CD4-positive, alpha-beta T cell (primary cell): Measurements from ENCODE around the gene CPZ. TPM values are rescaled to one million over a fixed set of nuclear protein-coding genes. Genes with fewer than 3 reads are reported as not detected.

Experiments
- ATAC-seq: fragments of 200-7000 bp; cut with Tn5 transposase; one replicate; pipeline ENCODE4 v1.10.0; 2022; ENCODE audit warnings: mild to moderate bottlenecking; ENCODE audit not compliant: poor library complexity
- CTCF ChIA-PET: fragments of 350-600 bp; sonication (Branson Sonifier 250); formaldehyde crosslinking; loops from one replicate; lab custom pipeline; 2021; ENCODE audit warnings: antibody characterized with exemption, inconsistent platforms; lab: Charles Lee
- POLR2A ChIA-PET: fragments of 350-600 bp; sonication (Branson Sonifier 250); formaldehyde crosslinking; loops from one replicate; lab custom pipeline; 2021; ENCODE audit warnings: antibody characterized with exemption, inconsistent platforms; lab: Charles Lee
- DNase-seq, 14 experiments: peaks; one replicate each; pipeline ENCODE4 v3.0.0-alpha.2; 2013 to 2020; ENCODE audit warnings: mixed read lengths in 2 of 14
- H3K27ac ChIP-seq, 2 donors: one replicate each; pipeline versions ENCODE4 v1.5.1 to v1.7.0; 2013; ENCODE audit warnings: low read length in 2 of 2, low read depth in 1 of 2, mild to moderate bottlenecking in 1 of 2
- H3K27me3 ChIP-seq, 2 experiments: 1 replicate in 1 of 2; 2 replicates in 1 of 2; pipeline versions ENCODE4 v1.6.1 to v1.7.0; 2013; ENCODE audit warnings: low read length in 2 of 2, control low read depth in 1 of 2, mild to moderate bottlenecking in 1 of 2, moderate library complexity in 1 of 2; ENCODE audit not compliant: insufficient read depth in 2 of 2, control insufficient read depth in 1 of 2
- H3K36me3 ChIP-seq: one replicate; pipeline ENCODE4 v1.6.1; 2013; ENCODE audit warnings: low read length, control low read depth; ENCODE audit not compliant: insufficient read depth
- H3K4me1 ChIP-seq: one replicate; pipeline ENCODE4 v1.6.1; 2013; ENCODE audit warnings: low read length, control low read depth; ENCODE audit not compliant: insufficient read depth
- H3K4me3 ChIP-seq: one replicate; pipeline ENCODE4 v1.5.1; 2013; ENCODE audit warnings: mild to moderate bottlenecking, low read length, moderate library complexity
- H3K9me3 ChIP-seq, 2 experiments: 1 replicate in 1 of 2; 2 replicates in 1 of 2; pipeline versions ENCODE4 v1.6.1 to v1.7.0; 2013; ENCODE audit warnings: low read length in 2 of 2, mild to moderate bottlenecking in 2 of 2, control low read depth in 1 of 2, moderate library complexity in 1 of 2; ENCODE audit not compliant: control insufficient read depth in 1 of 2, insufficient read depth in 1 of 2
- H3K27ac Mint-ChIP-seq: one replicate; pipeline ENCODE4 v1.8.0; 2020; ENCODE audit warnings: mixed read lengths
- H3K27me3 Mint-ChIP-seq: one replicate; pipeline ENCODE4 v1.8.0; 2021; ENCODE audit warnings: mixed read lengths
- H3K36me3 Mint-ChIP-seq: one replicate; pipeline ENCODE4 v1.8.0; 2021; ENCODE audit warnings: low read depth, mixed read lengths
- H3K4me1 Mint-ChIP-seq: one replicate; pipeline ENCODE4 v1.8.0; 2021; ENCODE audit warnings: low read depth, mixed read lengths
- H3K4me3 Mint-ChIP-seq: one replicate; pipeline ENCODE4 v1.8.0; 2020; ENCODE audit warnings: mild to moderate bottlenecking, mixed read lengths
- H3K9me3 Mint-ChIP-seq: one replicate; pipeline ENCODE4 v1.8.0; 2020; ENCODE audit warnings: mixed read lengths
- CTCF ChIP-seq: fragments of 200-600 bp; IDR thresholded peaks from one replicate; pipeline ENCODE4 v1.8.0; 2022; ENCODE audit warnings: antibody characterized with exemption, mild to moderate bottlenecking
- intact Hi-C, 2 experiments: fragments of 100-400 bp; cut with DNase I in 1 of 2; cut with micrococcal nuclease in 1 of 2; formaldehyde crosslinking; loops; one replicate each; pipeline versions ENCODE4 v1.15.1 to v1.9.0; 2023 to 2025; cut with DNase I, micrococcal nuclease
- total RNA-seq, 174 experiments: library from RNA in 2 of 174; stranded (reverse) in 2 of 174; gene quantifications; one replicate each; pipeline ENCODE4 v1.2.3 and lab custom pipeline; 2021 to 2026

Gene CPZ
- total RNA-seq, 2 experiments from 2014 or later: not detected

GRCh38 chr4:8571702-8572685, 20.6 kb upstream of the CPZ start:
- no peak for DNase-seq
- no peaks in the 10 kb centered on the region for H3K9me3 Mint-ChIP-seq
- ATAC-seq: no peak
- no peak for TF ChIP-seq CTCF
- Histone ChIP-seq H3K36me3 (no peaks in the 10 kb centered on the region), H3K9me3 (no peaks in the 10 kb centered on the region), H3K4me1 (no peaks in the 10 kb centered on the region), H3K27ac (no peak overlapping the region), H3K27me3 (no peaks in the 10 kb centered on the region), H3K4me3 (no peak overlapping the region)
- H3K27me3 Mint-ChIP-seq: peaks cover 3% of the 10 kb centered on the region
- intact Hi-C loops: no loop called here
- H3K36me3 Mint-ChIP-seq: no peaks in the 10 kb centered on the region
- ChIA-PET CTCF (no interaction called here), POLR2A (no interaction called here)
- no peak overlapping the region for H3K4me3 Mint-ChIP-seq
- no peak overlapping the region for H3K27ac Mint-ChIP-seq
- H3K4me1 Mint-ChIP-seq: no peaks in the 10 kb centered on the region

DNA sequence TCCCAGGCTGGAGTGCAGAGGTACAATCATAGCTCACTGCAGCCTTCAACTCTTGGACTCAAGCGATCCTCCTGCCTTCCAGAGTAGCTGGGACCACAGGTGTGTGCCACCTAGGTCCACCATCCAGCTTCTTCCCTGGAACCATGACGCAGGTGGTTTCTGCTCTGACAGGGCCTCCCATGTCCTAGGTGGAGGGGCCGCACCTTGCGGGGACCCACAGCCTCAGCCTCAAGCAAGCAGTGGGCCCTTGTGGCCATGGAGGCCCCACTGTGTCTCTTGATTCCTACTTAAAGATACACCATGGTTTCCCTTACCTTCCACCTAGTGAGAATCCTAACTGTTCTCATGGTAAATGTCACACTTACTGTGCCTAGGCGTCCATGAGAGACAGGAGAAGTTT, 19.3 kb upstream of the CPZ start:
- ATAC-seq (no peak), DNase-seq (no peak)
- Mint-ChIP-seq H3K4me3 (no peak overlapping the region), H3K27ac (no peak overlapping the region), H3K9me3 (no peaks in the 10 kb centered on the region), H3K4me1 (no peaks in the 10 kb centered on the region), H3K36me3 (no peaks in the 10 kb centered on the region), H3K27me3 (peaks cover 13% of the 10 kb centered on the region)
- Histone ChIP-seq H3K4me1 (no peaks in the 10 kb centered on the region), H3K27me3 (peaks cover 0 to 8% of the 10 kb centered on the region in 2 experiments), H3K9me3 (no peaks in the 10 kb centered on the region), H3K36me3 (no peaks in the 10 kb centered on the region), H3K4me3 (no peak overlapping the region), H3K27ac (no peak overlapping the region)
- ChIA-PET CTCF (no interaction called here), POLR2A (no interaction called here)
- no peak for TF ChIP-seq CTCF
- intact Hi-C loops: no loop called here

- no peak for TF ChIP-seq CTCF
These were observed 17.7 kb upstream of the CPZ start for GRCh38 chr4:8574796-8575370.

More at GRCh38 chr4:8574796-8575370, 17.7 kb upstream of the CPZ start:
- ChIA-PET POLR2A (no interaction called here), CTCF (no interaction called here)
- Histone ChIP-seq H3K9me3 (peaks cover 0 to 4% of the 10 kb centered on the region in 2 experiments), H3K27me3 (peaks cover 6 to 18% of the 10 kb centered on the region in 2 experiments), H3K4me3 (no peak overlapping the region), H3K36me3 (no peaks in the 10 kb centered on the region), H3K4me1 (no peaks in the 10 kb centered on the region), H3K27ac (no peak overlapping the region)
- Mint-ChIP-seq H3K27ac (no peak overlapping the region), H3K4me1 (no peaks in the 10 kb centered on the region), H3K4me3 (no peak overlapping the region), H3K27me3 (peaks cover 25% of the 10 kb centered on the region), H3K9me3 (no peaks in the 10 kb centered on the region), H3K36me3 (no peaks in the 10 kb centered on the region)
- DNase-seq (no peak), ATAC-seq (no peak)
- intact Hi-C loops: no loop called here
